Activated T-cell treated with anti-CD3 and anti-CD28 coated beads for 48 hours (primary cell): Measurements from ENCODE around the gene ATRAID.
A peak's percentile ranks its signal among the peaks of the same experiment; 100 is the strongest.

Experiments used
- DNase-seq: peaks from one replicate; pipeline ENCODE4 v3.0.0-alpha.2; 2020; ENCODE audit warnings: low read depth

The ATRAID gene

GRCh38 chr2:27250652-27251379, 39.0 kb downstream of the ATRAID start:
- no peak for DNase-seq

- DNase-seq = no peak
Measured at GRCh38 chr2:27251766-27252165, 39.9 kb downstream of the ATRAID start.

GRCh38 chr2:27255187-27255586, 43.3 kb downstream of the ATRAID start:
- no peak for DNase-seq

DNA sequence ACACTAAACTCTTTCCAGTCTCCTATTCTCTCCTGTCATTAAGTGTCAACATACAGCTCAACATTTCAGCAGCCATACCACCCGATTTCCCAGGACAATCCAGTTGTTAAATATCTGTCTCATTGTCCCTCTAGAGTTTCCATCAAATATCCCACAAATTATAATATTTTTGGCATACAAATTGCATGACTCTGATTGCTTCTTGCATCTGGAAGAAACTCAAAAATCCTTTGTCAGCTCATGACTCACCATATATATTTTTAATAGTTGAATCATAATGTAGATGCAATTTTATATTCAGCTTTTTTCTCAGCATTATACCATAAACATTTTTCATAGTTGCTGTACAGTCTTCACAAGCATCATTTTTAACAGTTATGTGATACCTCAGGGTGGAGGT, 43.8 kb downstream of the ATRAID start:
- no peak for DNase-seq

DNA sequence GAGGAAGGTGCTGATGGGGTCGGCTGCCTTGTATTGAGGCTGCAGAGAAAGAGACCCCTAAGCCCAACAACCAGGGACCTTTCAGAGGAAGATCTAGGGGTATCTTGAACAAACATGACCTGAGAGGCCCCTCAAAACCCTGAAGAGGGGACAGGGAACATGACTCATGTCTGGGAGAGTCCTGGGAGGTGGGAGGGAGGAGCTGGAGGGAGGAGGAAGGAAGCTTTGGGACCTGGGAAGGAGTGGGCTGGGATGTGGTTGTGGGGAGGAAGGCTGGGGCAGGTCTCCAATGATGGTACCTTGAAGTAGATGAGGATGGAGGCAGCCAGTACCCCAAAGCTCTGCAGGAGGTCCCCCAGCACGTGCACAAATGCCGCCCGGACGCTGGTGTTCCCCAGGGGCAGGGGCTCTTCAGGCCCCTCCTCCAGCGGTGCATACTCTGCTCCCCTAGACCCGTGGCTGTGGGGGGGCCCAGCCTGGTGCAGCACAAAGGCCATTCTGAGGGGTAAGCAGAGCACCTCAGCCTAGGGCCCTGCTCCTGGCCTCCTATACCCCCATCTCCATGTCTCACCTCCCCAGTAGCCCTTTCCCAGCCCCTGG, 45.1 kb downstream of the ATRAID start:
- DNase-seq = no peak

- no peak for DNase-seq
Measured at GRCh38 chr2:27258051-27258450, 46.2 kb downstream of the ATRAID start.

DNA sequence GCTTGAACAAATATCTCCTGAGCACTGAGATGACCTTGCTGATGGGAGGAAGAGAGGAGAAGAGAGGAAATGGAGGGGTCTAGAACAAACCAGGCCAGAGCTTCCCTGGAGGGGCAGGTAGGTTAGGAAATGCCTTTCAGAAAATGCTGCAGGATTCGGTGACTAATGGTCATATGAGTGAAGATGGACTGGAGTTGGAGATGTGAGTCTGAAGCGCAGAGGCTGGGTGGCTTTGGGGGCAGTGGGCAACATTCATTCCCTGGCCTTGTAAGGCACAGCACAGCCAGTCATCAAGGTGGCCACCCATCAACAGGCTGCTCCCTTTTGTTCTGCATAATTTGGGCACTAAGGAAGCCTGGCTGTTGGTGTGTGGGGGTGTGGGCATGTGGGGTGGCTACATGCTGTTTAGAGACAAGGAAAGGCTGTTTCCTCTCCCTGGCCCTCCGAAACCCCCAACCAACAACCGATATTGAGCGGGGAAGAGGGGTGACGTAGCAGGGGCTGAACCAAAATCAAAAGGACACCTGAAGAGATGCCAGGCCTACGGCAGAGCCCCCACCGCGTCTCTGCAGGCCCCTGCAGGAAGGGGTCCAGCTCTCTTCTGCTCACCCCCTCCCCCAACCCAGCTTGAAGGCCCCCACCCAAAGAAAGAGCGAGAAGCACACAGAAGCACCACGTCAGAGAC, 49.5 kb downstream of the ATRAID start:
- no peak for DNase-seq

DNA sequence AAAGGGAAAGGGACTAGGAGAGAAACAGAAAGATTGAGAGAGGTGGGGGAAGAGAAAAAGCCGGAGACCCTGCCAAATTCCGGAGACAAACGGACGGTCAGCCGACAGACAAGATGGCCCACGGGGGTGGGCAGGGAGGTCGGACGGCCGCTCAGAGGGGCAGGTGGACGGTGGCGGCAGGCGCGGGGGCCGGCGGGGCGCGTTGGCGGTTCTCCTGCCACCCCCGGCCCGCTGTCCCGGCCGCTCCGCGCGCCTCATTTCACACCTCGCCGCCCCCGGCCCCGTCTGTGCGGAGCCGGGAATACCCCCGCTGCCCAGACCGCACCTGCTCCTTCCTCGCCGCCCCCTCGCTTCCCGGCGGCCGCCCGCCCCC, 50.1 kb downstream of the ATRAID start:
- DNase-seq = no peak

DNA sequence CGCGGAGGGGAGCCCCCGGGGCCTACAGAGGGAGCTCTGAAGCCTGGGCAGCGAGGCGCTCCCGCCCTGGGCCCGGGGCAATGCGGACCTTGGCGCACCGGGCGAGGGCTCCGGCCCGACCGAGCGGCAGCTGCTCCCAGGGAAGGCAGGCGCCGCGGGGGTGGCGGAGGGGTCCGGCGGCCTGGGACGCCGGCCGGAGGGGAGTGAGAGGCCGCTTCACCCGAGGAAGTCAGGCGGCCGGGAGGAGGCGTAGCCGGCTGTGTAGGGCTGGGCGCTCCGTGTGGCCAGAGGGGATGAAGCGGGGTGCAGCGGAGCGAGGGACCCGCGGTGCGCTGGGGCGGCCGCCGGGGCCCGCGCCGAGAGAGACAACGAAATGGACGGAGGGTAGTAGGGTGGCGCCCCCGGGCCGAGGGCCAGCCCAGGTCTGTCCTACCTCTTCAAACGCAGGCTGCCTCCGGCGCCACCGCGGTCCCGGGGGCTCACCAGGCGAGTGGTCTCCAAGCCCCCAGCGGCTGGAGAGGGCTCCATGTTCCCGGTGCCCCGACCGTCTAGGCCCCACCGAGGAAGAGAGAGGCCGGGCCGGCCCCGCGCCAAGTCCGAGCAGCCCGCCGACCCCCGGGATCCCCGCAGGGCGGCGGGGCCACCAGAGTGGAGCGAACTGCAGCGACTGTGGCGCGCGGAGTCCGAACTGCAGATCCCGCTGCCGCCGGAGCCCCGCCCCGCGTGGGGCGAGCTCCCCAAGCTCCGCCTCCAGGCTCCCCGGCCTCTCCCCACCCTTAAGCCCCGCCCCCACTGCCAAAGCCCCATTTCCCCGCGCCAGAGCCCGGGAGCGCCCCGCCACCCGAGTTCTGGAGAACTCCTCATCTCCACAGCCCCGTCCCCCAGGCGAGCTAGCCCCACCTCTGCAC, 50.8 kb downstream of the ATRAID start, which contains the start of gene SLC30A3:
TSS of gene SLC30A3 (minus strand) at position 669 of the 908 bp plus-strand sequence. CDS start at position 528, 141 bp downstream.
- peak; percentile 75 for DNase-seq

DNA sequence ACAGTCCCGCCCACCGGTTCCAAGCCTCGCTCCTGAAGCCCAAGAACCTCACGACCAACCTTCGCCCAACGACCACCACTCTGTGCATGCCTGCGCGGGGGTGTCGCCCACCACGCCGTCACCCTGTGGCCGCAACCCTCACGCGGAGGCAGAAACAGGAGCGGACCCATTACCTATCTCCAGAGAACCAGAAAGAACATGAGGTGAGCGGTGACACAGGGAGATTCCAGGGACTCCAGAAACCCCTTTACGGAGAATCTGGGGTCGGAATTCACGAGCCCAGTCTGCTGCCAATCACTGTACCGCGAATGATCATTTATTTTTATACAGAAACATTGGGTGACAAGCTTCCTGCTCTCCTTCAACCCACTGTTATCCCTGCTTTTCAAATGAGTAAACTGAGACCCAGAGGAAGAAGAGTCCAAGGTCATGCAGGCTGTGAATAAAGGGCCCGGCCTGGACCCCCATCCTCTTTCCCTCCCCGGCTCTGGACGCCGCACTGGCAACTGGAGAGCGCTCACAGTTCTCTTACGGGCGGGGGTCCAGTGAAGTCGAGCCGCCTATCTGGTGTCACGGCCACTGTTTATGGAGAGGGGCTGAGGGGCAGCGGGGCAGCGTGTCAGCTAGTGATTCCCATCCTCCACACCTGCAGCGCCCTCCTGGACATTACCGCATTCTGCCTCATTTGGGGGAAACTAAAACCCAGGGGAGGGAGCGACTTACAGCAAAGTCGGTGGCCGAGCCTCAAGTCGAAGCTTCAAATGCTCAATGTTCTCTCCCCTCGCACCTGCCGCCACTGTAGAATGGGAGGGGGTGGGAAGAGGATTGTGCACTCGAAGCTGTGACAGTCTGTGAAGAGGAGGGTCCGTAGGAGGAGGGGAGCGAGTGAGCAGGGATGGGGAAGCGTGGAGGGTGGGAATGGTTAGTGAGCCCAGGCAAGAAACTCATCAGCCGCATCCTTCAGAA, 51.7 kb downstream of the ATRAID start:
- no peak for DNase-seq

DNA sequence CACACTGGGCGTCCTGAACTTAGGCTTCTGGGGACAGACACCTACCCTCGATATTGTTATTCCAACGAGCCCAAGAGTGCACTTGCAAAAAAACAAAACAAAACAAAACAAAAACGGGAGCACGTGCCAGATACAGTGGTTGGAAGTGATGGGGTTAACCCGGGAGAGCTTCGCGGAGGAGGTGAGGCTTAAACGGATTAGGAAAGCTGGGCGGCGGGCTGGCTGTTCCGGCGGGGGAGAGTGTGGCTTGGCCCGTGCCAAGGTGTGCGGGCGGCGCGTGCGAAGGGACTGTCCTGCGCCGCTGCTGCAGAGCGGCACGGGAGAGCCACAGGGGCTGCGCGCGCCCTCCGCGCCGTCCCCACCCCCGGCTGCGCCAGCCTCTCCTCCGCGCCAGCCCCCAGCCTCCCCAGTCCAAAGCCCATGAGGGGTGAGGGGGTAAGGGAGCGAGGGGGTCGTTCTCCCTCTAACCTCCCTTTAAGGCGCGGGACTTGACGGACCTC, 52.5 kb downstream of the ATRAID start:
- DNase-seq = no peak

DNA sequence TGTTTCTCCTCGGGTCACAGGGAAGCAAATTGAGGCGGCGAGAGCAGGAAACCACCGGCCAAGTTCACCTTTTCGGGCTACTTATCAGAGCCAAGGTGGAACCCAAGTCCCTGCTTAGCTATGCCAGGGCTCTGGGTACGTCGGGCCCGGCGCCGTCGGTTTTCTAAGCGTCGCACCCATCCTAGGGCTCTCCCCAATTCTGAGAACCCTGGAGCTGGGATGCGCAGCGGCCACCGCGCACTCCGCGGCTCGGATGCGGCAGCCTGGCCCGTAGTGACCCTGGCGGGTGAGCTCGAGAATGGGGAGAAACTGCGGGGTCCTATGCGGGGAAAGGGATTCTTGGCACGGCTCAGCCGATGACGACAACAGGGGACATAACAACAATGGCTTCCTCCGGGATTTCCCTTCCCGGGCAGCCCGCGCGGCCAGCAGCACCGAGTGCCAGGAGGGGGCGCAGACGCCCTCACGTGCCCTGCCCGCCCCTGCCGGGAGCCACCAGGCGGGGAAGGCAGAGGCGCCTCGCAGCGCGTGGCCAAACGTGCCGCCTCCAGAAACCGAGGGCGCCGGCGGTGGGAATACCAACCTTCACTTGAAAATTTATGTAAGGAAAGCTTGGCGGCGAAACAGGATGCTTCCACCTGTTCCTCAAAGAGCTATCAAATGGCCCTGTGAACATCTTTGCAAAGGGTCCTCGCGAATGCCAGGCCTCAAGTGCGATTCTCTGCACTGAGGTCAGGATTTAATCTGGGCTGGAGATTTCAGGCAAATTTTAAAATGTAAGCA, 53.1 kb downstream of the ATRAID start:
- DNase-seq = peak; percentile 67

GRCh38 chr2:27265536-27265870, 53.7 kb downstream of the ATRAID start:
- DNase-seq = no peak
